Astrocyte (in vitro differentiated cells and primary cell): ENCODE measurements around the gene EIF4G3. TPM values are rescaled to one million over a fixed set of nuclear protein-coding genes. Genes with fewer than 3 reads are reported as not detected.

Source experiments
- DNase-seq: peaks from one replicate; pipeline ENCODE4 v3.0.0-alpha.2; 2010; ENCODE audit warnings: low read depth
- FAIRE-seq: peaks from 2 replicates; lab custom pipeline; 2011; peaks lifted over from hg19 to GRCh38; lab: Jason Lieb, UNC
- H2AFZ ChIP-seq: 2 replicates; pipeline ENCODE4 v1.6.0; 2012; ENCODE audit warnings: low read depth, low read length, inconsistent platforms
- H3K27ac ChIP-seq: 2 replicates; pipeline ENCODE4 v1.5.1; 2011; ENCODE audit warnings: low read depth, low read length, inconsistent platforms
- H3K27me3 ChIP-seq: 2 replicates; pipeline ENCODE4 v1.6.0; 2011; ENCODE audit warnings: low read length, inconsistent platforms; ENCODE audit not compliant: insufficient read depth
- H3K36me3 ChIP-seq: 2 replicates; pipeline ENCODE4 v1.5.1; 2011; ENCODE audit warnings: low read length, inconsistent platforms; ENCODE audit not compliant: insufficient read depth
- H3K4me1 ChIP-seq: 2 replicates; pipeline ENCODE4 v1.5.1; 2011; ENCODE audit warnings: low read length, inconsistent platforms; ENCODE audit not compliant: insufficient read depth
- H3K4me2 ChIP-seq: 2 replicates; pipeline ENCODE4 v1.6.0; 2012; ENCODE audit warnings: low read length, inconsistent platforms
- H3K4me3 ChIP-seq: 2 replicates; pipeline ENCODE4 v1.5.1; 2011; ENCODE audit warnings: low read depth, mild to moderate bottlenecking, low read length, inconsistent platforms; ENCODE audit not compliant: insufficient read depth
- H3K79me2 ChIP-seq: 2 replicates; pipeline ENCODE4 v1.6.0; 2012; ENCODE audit warnings: mild to moderate bottlenecking, low read length, inconsistent platforms; ENCODE audit not compliant: insufficient read depth
- H3K9ac ChIP-seq: 2 replicates; pipeline ENCODE4 v1.6.0; 2012; ENCODE audit warnings: mild to moderate bottlenecking, low read length, inconsistent platforms
- H3K9me3 ChIP-seq: 2 replicates; pipeline ENCODE4 v1.5.1; 2012; ENCODE audit warnings: low read depth, mild to moderate bottlenecking, low read length, inconsistent platforms; ENCODE audit not compliant: insufficient read depth
- H4K20me1 ChIP-seq: 2 replicates; pipeline ENCODE4 v1.6.0; 2012; ENCODE audit warnings: low read length, inconsistent platforms; ENCODE audit not compliant: insufficient read depth
- H3K27ac Mint-ChIP-seq: one replicate; pipeline ENCODE4 v1.8.0; 2021; ENCODE audit warnings: mild to moderate bottlenecking, mixed read lengths; ENCODE audit not compliant: unreplicated experiment
- H3K27me3 Mint-ChIP-seq: one replicate; pipeline ENCODE4 v1.8.0; 2021; ENCODE audit warnings: low read depth, mixed read lengths; ENCODE audit not compliant: unreplicated experiment
- H3K36me3 Mint-ChIP-seq: one replicate; pipeline ENCODE4 v1.8.0; 2021; ENCODE audit warnings: low read depth, mixed read lengths; ENCODE audit not compliant: unreplicated experiment
- H3K4me1 Mint-ChIP-seq: one replicate; pipeline ENCODE4 v1.8.0; 2021; ENCODE audit warnings: low read depth, mixed read lengths; ENCODE audit not compliant: unreplicated experiment
- H3K4me3 Mint-ChIP-seq: one replicate; pipeline ENCODE4 v1.8.0; 2021; ENCODE audit warnings: mild to moderate bottlenecking, moderate library complexity, mixed read lengths; ENCODE audit not compliant: unreplicated experiment
- H3K9me3 Mint-ChIP-seq: one replicate; pipeline ENCODE4 v1.8.0; 2021; ENCODE audit warnings: mild to moderate bottlenecking, mixed read lengths; ENCODE audit not compliant: unreplicated experiment
- CTCF ChIP-seq: IDR thresholded peaks from 2 replicates; pipeline ENCODE4 v1.5.1; 2011; ENCODE audit warnings: low read depth, mild to moderate bottlenecking, inconsistent platforms, low read length, moderate library complexity; ENCODE audit not compliant: insufficient read depth
- EZH2 ChIP-seq: IDR thresholded peaks from 2 replicates; pipeline ENCODE4 v1.6.1; 2012; ENCODE audit warnings: mild to moderate bottlenecking, low read length, inconsistent platforms; ENCODE audit not compliant: insufficient read depth
- total RNA-seq: library from RNA; stranded (reverse); gene quantifications from 2 replicates; pipeline ENCODE4 v1.2.1, GENCODE V29; 2021

EIF4G3 gene
- total RNA-seq, 1 donor from 2014 or later: 76.1 TPM

DNA sequence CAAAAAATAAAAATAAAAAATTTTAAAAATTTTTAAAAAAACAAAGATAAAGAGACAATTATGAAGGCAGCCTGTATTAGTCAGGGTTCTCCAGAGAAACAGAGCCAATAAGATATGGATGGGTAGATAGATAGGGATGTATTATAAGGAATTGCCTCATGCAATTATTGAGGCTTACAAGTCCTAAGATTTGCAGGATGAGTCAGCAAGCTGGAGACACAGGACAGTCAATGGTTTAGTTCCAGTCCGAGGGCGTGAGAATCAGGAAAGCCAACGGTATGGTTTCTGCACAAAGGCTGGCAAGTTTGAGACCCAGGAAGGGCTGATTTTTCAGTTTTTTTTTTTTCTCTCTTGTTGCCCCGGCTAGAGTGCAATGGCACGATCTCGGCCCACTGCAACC lies 24.1 kb upstream of the EIF4G3 start:
- no peak for FAIRE-seq
- H3K4me3 Mint-ChIP-seq: no peak overlapping the region
- DNase-seq: peak; percentile 61

GRCh38 chr1:21198929-21199328 lies 22.2 kb upstream of the EIF4G3 start:
- TF ChIP-seq CTCF: no peak
- TF ChIP-seq EZH2: no peak
- H3K9me3 ChIP-seq: no peaks in the 10 kb centered on the region
- no peaks in the 10 kb centered on the region for H3K27me3 ChIP-seq
- H4K20me1 ChIP-seq: no peaks in the 10 kb centered on the region
- H3K4me3 Mint-ChIP-seq: no peak overlapping the region
- H3K4me1 ChIP-seq: peaks cover 3% of the 10 kb centered on the region
- no peak overlapping the region for H3K4me3 ChIP-seq
- H3K27ac Mint-ChIP-seq: no peak overlapping the region
- no peaks in the 10 kb centered on the region for H3K36me3 ChIP-seq
- H3K4me1 Mint-ChIP-seq: peaks cover 3% of the 10 kb centered on the region
- peaks cover 14% of the 10 kb centered on the region for H3K27me3 Mint-ChIP-seq
- DNase-seq (no peak), FAIRE-seq (no peak)
- H3K4me2 ChIP-seq: no peak overlapping the region
- H3K79me2 ChIP-seq: no peaks in the 10 kb centered on the region
- no peak overlapping the region for H2AFZ ChIP-seq
- H3K27ac ChIP-seq: no peak overlapping the region
- no peak overlapping the region for H3K9ac ChIP-seq
- H3K36me3 Mint-ChIP-seq: no peaks in the 10 kb centered on the region
- no peaks in the 10 kb centered on the region for H3K9me3 Mint-ChIP-seq

More for the DNA sequence above, 24.1 kb upstream of the EIF4G3 start:
- H3K4me1 ChIP-seq: no peaks in the 10 kb centered on the region
- no peaks in the 10 kb centered on the region for H3K36me3 Mint-ChIP-seq
- no peak overlapping the region for H3K4me3 ChIP-seq
- no peak overlapping the region for H3K9ac ChIP-seq
- no peak overlapping the region for H3K27ac ChIP-seq
- H3K27me3 ChIP-seq: no peaks in the 10 kb centered on the region
- peaks cover 13% of the 10 kb centered on the region for H3K27me3 Mint-ChIP-seq
- no peak overlapping the region for H3K27ac Mint-ChIP-seq
- no peaks in the 10 kb centered on the region for H3K36me3 ChIP-seq
- no peaks in the 10 kb centered on the region for H4K20me1 ChIP-seq
- H3K9me3 ChIP-seq: no peaks in the 10 kb centered on the region
- no peaks in the 10 kb centered on the region for H3K9me3 Mint-ChIP-seq
- no peak overlapping the region for H3K4me2 ChIP-seq
- H3K4me1 Mint-ChIP-seq: peaks cover 3% of the 10 kb centered on the region
- no peak overlapping the region for H2AFZ ChIP-seq
- no peaks in the 10 kb centered on the region for H3K79me2 ChIP-seq
- TF ChIP-seq CTCF: no peak
- no peak for TF ChIP-seq EZH2

DNA sequence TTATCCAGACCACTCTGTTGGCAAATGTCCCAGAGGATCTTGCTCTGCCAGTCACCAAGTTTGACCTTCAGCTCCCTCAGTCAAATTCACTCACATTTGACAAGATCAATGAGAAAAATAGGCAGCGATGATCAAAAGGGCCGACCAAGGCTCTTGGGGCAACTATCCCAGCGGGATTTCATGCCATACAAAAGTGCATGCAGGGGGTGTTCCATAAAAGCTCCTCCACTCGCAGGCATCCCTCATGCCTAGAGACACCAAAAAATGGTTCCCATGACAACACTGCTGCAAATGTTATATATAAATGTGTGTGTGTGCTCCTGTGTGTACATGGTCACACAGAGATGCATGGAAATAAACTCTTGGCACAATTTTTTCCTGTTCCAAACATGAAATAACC lies 16.2 kb upstream of the EIF4G3 start:
- H3K4me1 Mint-ChIP-seq: no peaks in the 10 kb centered on the region
- no peaks in the 10 kb centered on the region for H3K9me3 ChIP-seq
- DNase-seq (no peak), FAIRE-seq (no peak)
- no peaks in the 10 kb centered on the region for H3K9me3 Mint-ChIP-seq
- H3K4me1 ChIP-seq: peaks cover 3% of the 10 kb centered on the region
- no peak overlapping the region for H3K27ac ChIP-seq
- peaks cover 2% of the 10 kb centered on the region for H3K36me3 Mint-ChIP-seq
- H3K27ac Mint-ChIP-seq: no peak overlapping the region
- H2AFZ ChIP-seq: no peak overlapping the region
- H3K27me3 Mint-ChIP-seq: peaks cover 46% of the 10 kb centered on the region
- H4K20me1 ChIP-seq: no peaks in the 10 kb centered on the region
- no peak for TF ChIP-seq EZH2
- no peak for TF ChIP-seq CTCF
- no peak overlapping the region for H3K4me3 Mint-ChIP-seq
- H3K36me3 ChIP-seq: no peaks in the 10 kb centered on the region
- H3K4me3 ChIP-seq: no peak overlapping the region
- H3K27me3 ChIP-seq: peaks cover 5% of the 10 kb centered on the region
- H3K4me2 ChIP-seq: no peak overlapping the region
- no peaks in the 10 kb centered on the region for H3K79me2 ChIP-seq
- H3K9ac ChIP-seq: no peak overlapping the region
